IMR-90 (cell line): ENCODE measurements around the gene SPINDOC. TPM values are rescaled to one million over a fixed set of nuclear protein-coding genes. Genes with fewer than 3 reads are reported as not detected.

Experiments
- ATAC-seq: fragments of 200-7000 bp; cut with Tn5 transposase; 2 replicates; pipeline ENCODE4 v1.9.1; 2020; ENCODE audit warnings: low read depth, mild to moderate bottlenecking, moderate library complexity
- BruUV-seq: library from RNA; stranded (reverse); fragments of 400-500 nt; replicated peaks from 2 replicates; lab custom pipeline; 2021; lab: Mats Ljungman, UMichigan
- CTCF ChIA-PET: fragments of 300-600 bp; formaldehyde crosslinking; extraction: SDS; loops from one replicate; lab custom pipeline; 2021; ENCODE audit warnings: antibody characterized with exemption; lab: Yijun Ruan, JAX
- POLR2A ChIA-PET: fragments of 300-600 bp; sonication (Branson Sonifier 250); formaldehyde crosslinking; loops from one replicate; lab custom pipeline; 2022; ENCODE audit warnings: antibody characterized with exemption; ENCODE audit not compliant: unreplicated experiment; lab: Charles Lee
- DNase-seq: peaks from one replicate; pipeline ENCODE4 v3.0.0; 2013
- H2AFZ ChIP-seq: replicated peaks from 2 replicates; pipeline ENCODE3; 2013; ENCODE audit warnings: low read length, mild to moderate bottlenecking; ENCODE audit not compliant: poor library complexity
- H2AK5ac ChIP-seq: 2 replicates; pipeline ENCODE4 v1.6.1; 2013; ENCODE audit warnings: low read depth, low read length, inconsistent platforms
- H2AK9ac ChIP-seq: replicated peaks from 2 replicates; pipeline ENCODE3; 2013; ENCODE audit warnings: mild to moderate bottlenecking, low read depth, low read length, moderate library complexity; ENCODE audit not compliant: poor library complexity
- H2BK120ac ChIP-seq: 2 replicates; pipeline ENCODE4 v1.6.1; 2013; ENCODE audit warnings: low read depth, low read length, inconsistent platforms
- H2BK15ac ChIP-seq: 3 replicates; pipeline ENCODE4 v1.6.1; 2013; ENCODE audit warnings: low read depth, low read length, inconsistent platforms
- H2BK20ac ChIP-seq: 2 replicates; pipeline ENCODE4 v1.6.1; 2013; ENCODE audit warnings: low read depth, mild to moderate bottlenecking, inconsistent platforms, low read length, moderate library complexity
- H2BK5ac ChIP-seq: 2 replicates; pipeline ENCODE4 v1.6.1; 2013; ENCODE audit warnings: mild to moderate bottlenecking, low read depth, low read length, inconsistent platforms; ENCODE audit not compliant: poor library complexity, severe bottlenecking
- H3K14ac ChIP-seq: replicated peaks from 2 replicates; pipeline ENCODE4 v1.6.1; 2013; ENCODE audit warnings: low read depth, low read length, inconsistent platforms
- H3K18ac ChIP-seq: 2 replicates; pipeline ENCODE4 v1.6.1; 2013; ENCODE audit warnings: low read depth, low read length, control low read depth
- H3K23ac ChIP-seq: 2 replicates; pipeline ENCODE4 v1.6.1; 2013; ENCODE audit warnings: low read depth, low read length, inconsistent platforms
- H3K27ac ChIP-seq: 2 replicates; pipeline ENCODE4 v1.5.1; 2013; ENCODE audit warnings: mild to moderate bottlenecking, control low read depth, low read length; ENCODE audit not compliant: insufficient read depth
- H3K27me3 ChIP-seq: 2 replicates; pipeline ENCODE4 v1.6.1; 2013; ENCODE audit warnings: low read length; ENCODE audit not compliant: control insufficient read depth, insufficient read depth
- H3K36me3 ChIP-seq: 2 replicates; pipeline ENCODE4 v1.6.1; 2013; ENCODE audit warnings: low read length, mixed read lengths; ENCODE audit not compliant: control insufficient read depth, insufficient read depth
- H3K4ac ChIP-seq: 2 replicates; pipeline ENCODE4 v1.6.1; 2013; ENCODE audit warnings: low read depth, low read length, inconsistent platforms
- H3K4me1 ChIP-seq: 2 replicates; pipeline ENCODE4 v1.6.1; 2013; ENCODE audit warnings: low read length, mixed read lengths; ENCODE audit not compliant: control insufficient read depth, insufficient read depth
- H3K4me2 ChIP-seq: 2 replicates; pipeline ENCODE4 v1.6.1; 2013; ENCODE audit warnings: low read depth, mild to moderate bottlenecking, control low read depth, low read length, moderate library complexity
- H3K4me3 ChIP-seq: 2 replicates; pipeline ENCODE4 v1.5.1; 2013; ENCODE audit warnings: low read depth, mild to moderate bottlenecking, control low read depth, low read length, moderate library complexity; ENCODE audit not compliant: insufficient read depth
- H3K56ac ChIP-seq: 2 replicates; pipeline ENCODE4 v1.6.1; 2013; ENCODE audit warnings: low read length, inconsistent platforms; ENCODE audit not compliant: insufficient read depth; ENCODE audit errors: extremely low read depth
- H3K79me1 ChIP-seq, 2 experiments: 2 replicates each; pipeline ENCODE4 v1.6.1; 2013; ENCODE audit warnings: low read length in 2 of 2, inconsistent platforms in 1 of 2, low read depth in 1 of 2
- H3K9ac ChIP-seq: 2 replicates; pipeline ENCODE4 v1.6.1; 2013; ENCODE audit warnings: low read depth, low read length, control low read depth
- H3K9me1 ChIP-seq: 2 replicates; pipeline ENCODE4 v1.6.1; 2013; ENCODE audit warnings: low read length, inconsistent platforms; ENCODE audit not compliant: insufficient read depth
- H3K9me3 ChIP-seq: 2 replicates; pipeline ENCODE4 v1.6.1; 2013; ENCODE audit warnings: low read length; ENCODE audit not compliant: control insufficient read depth, insufficient read depth
- H4K20me1 ChIP-seq: 2 replicates; pipeline ENCODE4 v1.6.1; 2013; ENCODE audit warnings: low read length, inconsistent platforms; ENCODE audit not compliant: insufficient read depth
- H4K5ac ChIP-seq: 2 replicates; pipeline ENCODE4 v1.6.1; 2013; ENCODE audit warnings: mild to moderate bottlenecking, low read depth, low read length, control low read depth
- H4K8ac ChIP-seq, 2 experiments: 2 replicates each; pipeline ENCODE4 v1.6.1; 2013; ENCODE audit warnings: low read depth in 2 of 2, low read length in 2 of 2, control low read depth in 1 of 2, inconsistent platforms in 1 of 2
- H4K91ac ChIP-seq: 2 replicates; pipeline ENCODE4 v1.6.1; 2013; ENCODE audit warnings: low read depth, low read length, inconsistent platforms; ENCODE audit not compliant: insufficient read depth
- RAD21 ChIP-seq: IDR thresholded peaks from 2 replicates; pipeline ENCODE4 v1.6.1; 2012; ENCODE audit warnings: low read length, improper control_type of control experiment
- WGBS, 2 experiments: methylation state at CpG; one replicate each; pipeline versions ENCODE4 v1.1.5 to v1.1.7; 2013; ENCODE audit warnings: missing lambda C conversion rate in 2 of 2; ENCODE audit not compliant: insufficient read length in 1 of 2; ENCODE audit errors: extremely low coverage in 2 of 2; 5-methylcytosine and 5-hydroxymethylcytosine counted together
- dilution Hi-C: fragments of 300-500 bp; cut with HindIII; formaldehyde crosslinking; loops from one replicate; pipeline ENCODE4 v1.14.3; 2018; ENCODE audit warnings: low sequenced_read_pairs; ENCODE audit not compliant: unreplicated experiment
- in situ Hi-C: fragments of 300-500 bp; cut with MboI; formaldehyde crosslinking; loops from 3 replicates; pipeline ENCODE4 v1.14.3; 2019; ENCODE audit warnings: low sequenced_read_pairs, inconsistent platforms, mixed read lengths
- intact Hi-C: fragments of 100-400 bp; cut with micrococcal nuclease; formaldehyde crosslinking; loops from 2 replicates; pipeline ENCODE4 v1.10.0; 2022
- polyA plus RNA-seq, 3 experiments: library from polyadenylated mRNA; depleted of rRNA; stranded (reverse); fragments of >200 nt; gene quantifications; 2 replicates each; pipeline ENCODE4 v1.2.3, GENCODE V29; 2012; ENCODE audit warnings: low replicate concordance in 1 of 3
- total RNA-seq: library from RNA; depleted of rRNA; stranded (reverse); fragments of >200 nt; gene quantifications from 2 replicates; pipeline ENCODE4 v1.2.3, GENCODE V29; 2012

The SPINDOC gene
- total and polyA plus RNA-seq, 2 of the 4 experiments (the other 2 are of a cell fraction): 10.0 to 29.9 TPM

DNA sequence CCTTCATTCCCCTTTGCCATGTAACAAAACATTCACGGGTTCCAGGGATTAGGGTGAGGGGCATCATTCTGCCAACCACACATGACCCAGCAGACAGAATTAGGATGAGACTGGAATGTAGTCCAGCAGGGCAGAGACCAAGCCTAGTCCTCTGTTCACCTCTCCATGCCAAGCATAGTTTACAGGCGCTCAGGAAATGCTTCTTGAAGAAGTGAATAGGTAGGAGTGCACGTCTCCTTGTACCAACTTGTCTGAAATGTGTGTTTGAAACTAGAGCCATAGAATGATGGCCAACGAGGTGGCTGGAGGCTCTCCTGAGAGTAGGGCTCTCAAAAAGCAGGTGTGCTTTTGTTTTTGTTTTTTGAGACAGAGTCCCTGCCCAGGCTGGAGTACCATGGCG, 8.2 kb downstream of the SPINDOC start:
- H3K27ac ChIP-seq: no peak overlapping the region
- dilution Hi-C loops: no loop called here
- no peak for TF ChIP-seq RAD21
- H2BK120ac ChIP-seq: no peak overlapping the region
- no peak for ATAC-seq
- H2AK9ac ChIP-seq: no peak overlapping the region
- BruUV-seq: no TSS peak
- H3K4me3 ChIP-seq: no peak overlapping the region
- H4K91ac ChIP-seq: no peak overlapping the region
- peaks cover 3% of the 10 kb centered on the region; the same call in 1 of the 2 replicates for H3K9me1 ChIP-seq
- ChIA-PET POLR2A (no interaction called here), CTCF (no interaction called here)
- intact Hi-C loops: no loop called here
- no peak overlapping the region for H3K18ac ChIP-seq
- no peak overlapping the region for H3K56ac ChIP-seq
- no peak overlapping the region for H2AK5ac ChIP-seq
- in situ Hi-C loops: no loop called here
- peaks cover 1% of the 10 kb centered on the region; the same call in 1 of the 2 replicates for H3K4me1 ChIP-seq
- no peak overlapping the region for H3K4me2 ChIP-seq
- H3K14ac ChIP-seq: no peak overlapping the region
- no peak for DNase-seq
- 100% methylated on average over 1 of the region's 5 CpGs; no CpG with 5 or more reads in 1 of the 2 experiments for whole genome bisulfite sequencing, 2 experiments
- H3K9me3 ChIP-seq: no peaks in the 10 kb centered on the region
- peaks cover 29% of the 10 kb centered on the region for H4K20me1 ChIP-seq
- no peaks in the 10 kb centered on the region for H3K27me3 ChIP-seq
- H3K23ac ChIP-seq: no peak overlapping the region
- H3K4ac ChIP-seq: no peak overlapping the region
- no peak overlapping the region for H4K8ac ChIP-seq
- H3K36me3 ChIP-seq: peaks cover 76% of the 10 kb centered on the region
- H2BK5ac ChIP-seq: no peak overlapping the region
- peaks cover 24 to 72% of the 10 kb centered on the region in 2 experiments for H3K79me1 ChIP-seq
- no peak overlapping the region for H2BK15ac ChIP-seq
- H4K5ac ChIP-seq: no peak overlapping the region
- no peak overlapping the region for H2AFZ ChIP-seq
- no peak overlapping the region for H2BK20ac ChIP-seq
- H3K9ac ChIP-seq: no peak overlapping the region
